ENCODE results near the gene PRDM7.

PRDM7 gene

GRCh38 chr16:90035902-90036301, 41.2 kb downstream of the PRDM7 start:
- DNase-seq (ENCODE audit: low spot score), result no peak

- no peak for DNase-seq (ENCODE audit: low spot score)
Observed at GRCh38 chr16:90034504-90034903, 42.6 kb downstream of the PRDM7 start.

GRCh38 chr16:90033387-90033786, 43.7 kb downstream of the PRDM7 start:
- DNase-seq (ENCODE audit: low spot score), result no peak

GRCh38 chr16:90032674-90033331, 44.3 kb downstream of the PRDM7 start:
- DNase-seq (ENCODE audit: low spot score), result no peak

- no peak for DNase-seq (ENCODE audit: low spot score)
Observed at GRCh38 chr16:90031931-90032673, 45.0 kb downstream of the PRDM7 start.

GRCh38 chr16:90031186-90031930, 45.8 kb downstream of the PRDM7 start:
- no peak for DNase-seq (ENCODE audit: low spot score)

- no peak for DNase-seq (ENCODE audit: low spot score)
Observed at GRCh38 chr16:90028985-90029384, 48.1 kb downstream of the PRDM7 start.

GRCh38 chr16:90027611-90028010, 49.5 kb downstream of the PRDM7 start:
- DNase-seq (ENCODE audit: low spot score), result no peak

- peak; percentile 27 for DNase-seq (ENCODE audit: low spot score)
Observed at GRCh38 chr16:90026135-90026534, 51.0 kb downstream of the PRDM7 start.

GRCh38 chr16:90023078-90023447, 54.1 kb downstream of the PRDM7 start:
- peak; percentile 11 for DNase-seq (ENCODE audit: low spot score)

GRCh38 chr16:90022209-90023077, 54.7 kb downstream of the PRDM7 start:
- peak; percentile 89 for DNase-seq (ENCODE audit: low spot score)

- DNase-seq (ENCODE audit: low spot score), result peak; percentile 37
Observed at GRCh38 chr16:90020838-90021382, 56.2 kb downstream of the PRDM7 start.

- DNase-seq (ENCODE audit: low spot score), result no peak
Observed at GRCh38 chr16:90020260-90020837, 56.8 kb downstream of the PRDM7 start.

- DNase-seq (ENCODE audit: low spot score), result peak; percentile 73
Observed at GRCh38 chr16:90019543-90020259, 57.4 kb downstream of the PRDM7 start.

GRCh38 chr16:90018652-90019542, 58.2 kb downstream of the PRDM7 start, which contains the start of gene DBNDD1:
Gene DBNDD1 (minus strand): TSS chr16:90019456. CDS start chr16:90019341, 115 bp downstream.
- peak; percentile 40 for DNase-seq (ENCODE audit: low spot score)

GRCh38 chr16:90018297-90018651, 58.9 kb downstream of the PRDM7 start:
- DNase-seq (ENCODE audit: low spot score), result no peak

- no peak for DNase-seq (ENCODE audit: low spot score)
Observed at GRCh38 chr16:90016339-90016950, 60.7 kb downstream of the PRDM7 start.

- no peak for DNase-seq (ENCODE audit: low spot score)
Observed at GRCh38 chr16:90015586-90016338, 61.4 kb downstream of the PRDM7 start.
